WTC11 (cell line): ENCODE data around the gene TTYH1. TPM values are rescaled to one million over a fixed set of nuclear protein-coding genes. Genes with fewer than 3 reads are reported as not detected.

ENCODE experiments used
- ATF3 ChIP-seq: sonication (generic); formaldehyde crosslinking; conservative IDR thresholded peaks from 2 replicates; pipeline ENCODE4 v1.8.1; 2022; ENCODE audit warnings: mild to moderate bottlenecking, missing genetic modification reagents
- CREM ChIP-seq: sonication (generic); formaldehyde crosslinking; IDR thresholded peaks from 2 replicates; pipeline ENCODE4 v1.8.1; 2022; ENCODE audit warnings: mild to moderate bottlenecking, missing genetic modification reagents, moderate library complexity
- ELF4 ChIP-seq: sonication (generic); formaldehyde crosslinking; IDR thresholded peaks from 2 replicates; pipeline ENCODE4 v1.8.1; 2022; ENCODE audit warnings: low read depth, mild to moderate bottlenecking, moderate library complexity, missing genetic modification reagents
- FOXK1 ChIP-seq: sonication (generic); formaldehyde crosslinking; IDR thresholded peaks from 2 replicates; pipeline ENCODE4 v1.8.0; 2022; ENCODE audit warnings: mild to moderate bottlenecking, moderate library complexity, missing genetic modification reagents
- FOXP4 ChIP-seq: sonication (generic); formaldehyde crosslinking; IDR thresholded peaks from 2 replicates; pipeline ENCODE4 v1.8.0; 2022; ENCODE audit warnings: mild to moderate bottlenecking, missing genetic modification reagents
- GTF2I ChIP-seq: fragments of 250-450 bp; sonication (Bioruptor Pico); conservative IDR thresholded peaks from 2 replicates; pipeline ENCODE4 v1.4.0; 2021; ENCODE audit warnings: mild to moderate bottlenecking
- JUN ChIP-seq: sonication (generic); formaldehyde crosslinking; IDR thresholded peaks from 2 replicates; pipeline ENCODE4 v1.8.0; 2023; ENCODE audit warnings: mild to moderate bottlenecking, missing genetic modification reagents
- NFYB ChIP-seq: sonication (generic); formaldehyde crosslinking; conservative IDR thresholded peaks from 2 replicates; pipeline ENCODE4 v1.8.0; 2022; ENCODE audit warnings: low read depth, missing genetic modification reagents
- NR1H2 ChIP-seq: sonication (generic); formaldehyde crosslinking; IDR thresholded peaks from 2 replicates; pipeline ENCODE4 v1.9.0; 2021; ENCODE audit warnings: mild to moderate bottlenecking, moderate library complexity, missing genetic modification reagents
- NR2C2 ChIP-seq: sonication (generic); formaldehyde crosslinking; IDR thresholded peaks from 2 replicates; pipeline ENCODE4 v1.8.0; 2022; ENCODE audit warnings: mild to moderate bottlenecking, missing genetic modification reagents
- SMAD3 ChIP-seq: sonication (generic); formaldehyde crosslinking; IDR thresholded peaks from 2 replicates; pipeline ENCODE4 v1.8.0; 2022; ENCODE audit warnings: missing genetic modification reagents, mild to moderate bottlenecking, borderline replicate concordance
- SP1 ChIP-seq: sonication (generic); formaldehyde crosslinking; conservative IDR thresholded peaks from 2 replicates; pipeline ENCODE4 v1.8.1; 2022; ENCODE audit warnings: missing genetic modification reagents
- STAT6 ChIP-seq: sonication (generic); formaldehyde crosslinking; conservative IDR thresholded peaks from 2 replicates; pipeline ENCODE4 v1.8.1; 2023; ENCODE audit warnings: mild to moderate bottlenecking, low read depth, missing genetic modification reagents, moderate library complexity
- TEAD1 ChIP-seq: sonication (generic); formaldehyde crosslinking; IDR thresholded peaks from 2 replicates; pipeline ENCODE4 v1.8.0; 2022; ENCODE audit warnings: mild to moderate bottlenecking, missing genetic modification reagents
- TP53 ChIP-seq: sonication (generic); formaldehyde crosslinking; IDR thresholded peaks from 2 replicates; pipeline ENCODE4 v1.8.1; 2023; ENCODE audit warnings: mild to moderate bottlenecking, missing genetic modification reagents
- USF2 ChIP-seq: sonication (generic); formaldehyde crosslinking; IDR thresholded peaks from 2 replicates; pipeline ENCODE4 v1.8.1; 2023; ENCODE audit warnings: mild to moderate bottlenecking, missing genetic modification reagents, moderate library complexity
- ZNF423 ChIP-seq: fragments of 250-450 bp; sonication (Bioruptor Pico); IDR thresholded peaks from 2 replicates; pipeline ENCODE4 v2.1.2; 2022; ENCODE audit warnings: mild to moderate bottlenecking, moderate library complexity
- total RNA-seq: library from RNA; stranded (reverse); gene quantifications from 3 replicates; pipeline ENCODE4 v1.2.3, GENCODE V29; 2021
- TF ChIP-seq, protein P1 (sequence below): fragments of 250-450 bp; sonication (Bioruptor Pico); IDR thresholded peaks from 2 replicates; pipeline ENCODE4 v1.8.0; 2021; ENCODE audit warnings: mild to moderate bottlenecking
- TF ChIP-seq, protein P2 (sequence below): sonication (generic); formaldehyde crosslinking; IDR thresholded peaks from 2 replicates; pipeline ENCODE4 v1.8.0; 2022; ENCODE audit warnings: mild to moderate bottlenecking, missing genetic modification reagents
- TF ChIP-seq, protein P3 (sequence below): sonication (generic); formaldehyde crosslinking; IDR thresholded peaks from 2 replicates; pipeline ENCODE4 v1.8.0; 2023; ENCODE audit warnings: mild to moderate bottlenecking, missing genetic modification reagents
- TF ChIP-seq, protein P4 (sequence below): sonication (generic); formaldehyde crosslinking; IDR thresholded peaks from 2 replicates; pipeline ENCODE4 v1.8.0; 2022; ENCODE audit warnings: mild to moderate bottlenecking, missing genetic modification reagents
- TF ChIP-seq, protein P5 (sequence below): sonication (generic); formaldehyde crosslinking; IDR thresholded peaks from 2 replicates; pipeline ENCODE4 v1.8.1; 2022; ENCODE audit warnings: mild to moderate bottlenecking, moderate library complexity, missing genetic modification reagents
- TF ChIP-seq, protein P6 (sequence below): sonication (generic); formaldehyde crosslinking; IDR thresholded peaks from 2 replicates; pipeline ENCODE4 v1.8.1; 2022; ENCODE audit warnings: low read depth, missing genetic modification reagents, borderline replicate concordance

The TTYH1 gene
- total RNA-seq, 1 experiment from 2014 or later, result 37.1 TPM

DNA sequence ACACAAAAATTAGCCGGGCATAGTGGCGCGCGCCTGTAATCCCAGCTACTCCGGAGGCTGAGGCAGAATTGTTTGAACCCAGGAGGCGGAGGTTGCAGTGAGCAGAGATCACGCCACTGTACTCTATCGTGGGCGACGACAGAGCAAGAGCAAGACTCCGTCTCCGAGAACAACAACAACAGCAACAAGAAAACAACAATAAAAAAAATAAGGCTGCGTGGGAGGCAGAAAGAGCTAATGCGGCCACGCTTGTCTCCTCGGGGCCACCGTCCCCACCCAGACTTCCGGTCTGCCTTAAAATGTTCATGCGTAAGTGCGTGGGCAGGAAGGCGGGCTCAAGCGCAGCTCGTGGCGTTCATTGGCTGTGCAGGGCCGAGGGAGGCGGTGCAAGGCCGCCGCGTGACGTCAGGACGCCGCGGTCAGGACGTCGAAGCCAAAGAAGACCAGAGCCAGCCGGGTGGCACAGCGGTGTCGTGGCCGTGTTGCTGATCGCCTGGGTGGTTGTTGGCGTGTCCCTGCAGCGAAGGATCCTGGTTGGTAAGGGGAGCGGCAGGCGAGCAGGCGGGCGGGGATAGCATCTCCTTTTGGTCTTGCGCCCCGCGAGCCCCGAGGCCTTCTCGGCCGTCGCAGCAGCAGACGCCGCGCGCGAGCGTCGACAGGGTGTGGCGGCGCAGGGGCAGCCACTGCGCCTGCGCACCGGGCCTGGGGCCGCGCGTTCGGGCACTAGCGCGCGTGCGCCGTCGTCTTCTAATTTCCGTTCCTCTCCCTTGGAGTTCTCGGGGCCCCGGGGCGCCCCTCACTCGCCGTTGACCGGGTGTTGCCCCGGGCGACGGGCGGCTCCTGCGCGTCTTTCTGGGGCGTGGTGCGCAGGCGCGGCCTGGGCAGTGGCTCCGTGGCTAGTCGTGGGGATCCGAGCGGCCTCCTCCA, 33.8 kb downstream of the TTYH1 start, which contains the start of gene LENG8 (continued):
- TF ChIP-seq TP53 (CRISPR knock-in tag) (0 out of 2 replicates have a peak, but pooled peaks have one; percentile 54), FOXK1 (CRISPR knock-in tag) (peak; percentile 90), STAT6 (CRISPR knock-in tag) (no peak), SMAD3 (no peak), FOXP4 (CRISPR knock-in tag) (peak; percentile 96; the same call in 1 of the 2 replicates), USF2 (peak; percentile 60), ATF3 (CRISPR knock-in tag) (no peak), JUN (peak; percentile 56; the same call in 1 of the 2 replicates), TEAD1 (peak; percentile 84), NFYB (peak; percentile 91), NR2C2 (CRISPR knock-in tag) (peak; percentile 48; the same call in 1 of the 2 replicates), ELF4 (CRISPR knock-in tag) (no peak), SP1 (CRISPR knock-in tag) (peak; percentile 90), NR1H2 (CRISPR knock-in tag) (no peak), GTF2I (CRISPR knock-in tag) (no peak), ZNF423 (CRISPR knock-in tag) (no peak), CREM (peak; percentile 81; the same call in 1 of the 2 replicates)
- TF ChIP-seq, protein P1, sequence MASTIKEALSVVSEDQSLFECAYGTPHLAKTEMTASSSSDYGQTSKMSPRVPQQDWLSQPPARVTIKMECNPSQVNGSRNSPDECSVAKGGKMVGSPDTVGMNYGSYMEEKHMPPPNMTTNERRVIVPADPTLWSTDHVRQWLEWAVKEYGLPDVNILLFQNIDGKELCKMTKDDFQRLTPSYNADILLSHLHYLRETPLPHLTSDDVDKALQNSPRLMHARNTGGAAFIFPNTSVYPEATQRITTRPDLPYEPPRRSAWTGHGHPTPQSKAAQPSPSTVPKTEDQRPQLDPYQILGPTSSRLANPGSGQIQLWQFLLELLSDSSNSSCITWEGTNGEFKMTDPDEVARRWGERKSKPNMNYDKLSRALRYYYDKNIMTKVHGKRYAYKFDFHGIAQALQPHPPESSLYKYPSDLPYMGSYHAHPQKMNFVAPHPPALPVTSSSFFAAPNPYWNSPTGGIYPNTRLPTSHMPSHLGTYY (CRISPR knock-in tag), result no peak
- TF ChIP-seq, protein P2, sequence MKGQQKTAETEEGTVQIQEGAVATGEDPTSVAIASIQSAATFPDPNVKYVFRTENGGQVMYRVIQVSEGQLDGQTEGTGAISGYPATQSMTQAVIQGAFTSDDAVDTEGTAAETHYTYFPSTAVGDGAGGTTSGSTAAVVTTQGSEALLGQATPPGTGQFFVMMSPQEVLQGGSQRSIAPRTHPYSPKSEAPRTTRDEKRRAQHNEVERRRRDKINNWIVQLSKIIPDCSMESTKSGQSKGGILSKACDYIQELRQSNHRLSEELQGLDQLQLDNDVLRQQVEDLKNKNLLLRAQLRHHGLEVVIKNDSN, result peak; percentile 69; the same call in 1 of the 2 replicates
- TF ChIP-seq, protein P3, sequence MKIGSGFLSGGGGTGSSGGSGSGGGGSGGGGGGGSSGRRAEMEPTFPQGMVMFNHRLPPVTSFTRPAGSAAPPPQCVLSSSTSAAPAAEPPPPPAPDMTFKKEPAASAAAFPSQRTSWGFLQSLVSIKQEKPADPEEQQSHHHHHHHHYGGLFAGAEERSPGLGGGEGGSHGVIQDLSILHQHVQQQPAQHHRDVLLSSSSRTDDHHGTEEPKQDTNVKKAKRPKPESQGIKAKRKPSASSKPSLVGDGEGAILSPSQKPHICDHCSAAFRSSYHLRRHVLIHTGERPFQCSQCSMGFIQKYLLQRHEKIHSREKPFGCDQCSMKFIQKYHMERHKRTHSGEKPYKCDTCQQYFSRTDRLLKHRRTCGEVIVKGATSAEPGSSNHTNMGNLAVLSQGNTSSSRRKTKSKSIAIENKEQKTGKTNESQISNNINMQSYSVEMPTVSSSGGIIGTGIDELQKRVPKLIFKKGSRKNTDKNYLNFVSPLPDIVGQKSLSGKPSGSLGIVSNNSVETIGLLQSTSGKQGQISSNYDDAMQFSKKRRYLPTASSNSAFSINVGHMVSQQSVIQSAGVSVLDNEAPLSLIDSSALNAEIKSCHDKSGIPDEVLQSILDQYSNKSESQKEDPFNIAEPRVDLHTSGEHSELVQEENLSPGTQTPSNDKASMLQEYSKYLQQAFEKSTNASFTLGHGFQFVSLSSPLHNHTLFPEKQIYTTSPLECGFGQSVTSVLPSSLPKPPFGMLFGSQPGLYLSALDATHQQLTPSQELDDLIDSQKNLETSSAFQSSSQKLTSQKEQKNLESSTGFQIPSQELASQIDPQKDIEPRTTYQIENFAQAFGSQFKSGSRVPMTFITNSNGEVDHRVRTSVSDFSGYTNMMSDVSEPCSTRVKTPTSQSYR, result peak; percentile 62; the same call in 1 of the 2 replicates
- TF ChIP-seq, protein P4, sequence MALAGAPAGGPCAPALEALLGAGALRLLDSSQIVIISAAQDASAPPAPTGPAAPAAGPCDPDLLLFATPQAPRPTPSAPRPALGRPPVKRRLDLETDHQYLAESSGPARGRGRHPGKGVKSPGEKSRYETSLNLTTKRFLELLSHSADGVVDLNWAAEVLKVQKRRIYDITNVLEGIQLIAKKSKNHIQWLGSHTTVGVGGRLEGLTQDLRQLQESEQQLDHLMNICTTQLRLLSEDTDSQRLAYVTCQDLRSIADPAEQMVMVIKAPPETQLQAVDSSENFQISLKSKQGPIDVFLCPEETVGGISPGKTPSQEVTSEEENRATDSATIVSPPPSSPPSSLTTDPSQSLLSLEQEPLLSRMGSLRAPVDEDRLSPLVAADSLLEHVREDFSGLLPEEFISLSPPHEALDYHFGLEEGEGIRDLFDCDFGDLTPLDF (CRISPR knock-in tag), result 0 out of 2 replicates have a peak, but pooled peaks have one; percentile 51
- TF ChIP-seq, protein P5, sequence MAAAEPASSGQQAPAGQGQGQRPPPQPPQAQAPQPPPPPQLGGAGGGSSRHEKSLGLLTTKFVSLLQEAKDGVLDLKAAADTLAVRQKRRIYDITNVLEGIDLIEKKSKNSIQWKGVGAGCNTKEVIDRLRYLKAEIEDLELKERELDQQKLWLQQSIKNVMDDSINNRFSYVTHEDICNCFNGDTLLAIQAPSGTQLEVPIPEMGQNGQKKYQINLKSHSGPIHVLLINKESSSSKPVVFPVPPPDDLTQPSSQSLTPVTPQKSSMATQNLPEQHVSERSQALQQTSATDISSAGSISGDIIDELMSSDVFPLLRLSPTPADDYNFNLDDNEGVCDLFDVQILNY (CRISPR knock-in tag), result 0 out of 2 replicates have a peak, but pooled peaks have one; percentile 25
- TF ChIP-seq, protein P6, sequence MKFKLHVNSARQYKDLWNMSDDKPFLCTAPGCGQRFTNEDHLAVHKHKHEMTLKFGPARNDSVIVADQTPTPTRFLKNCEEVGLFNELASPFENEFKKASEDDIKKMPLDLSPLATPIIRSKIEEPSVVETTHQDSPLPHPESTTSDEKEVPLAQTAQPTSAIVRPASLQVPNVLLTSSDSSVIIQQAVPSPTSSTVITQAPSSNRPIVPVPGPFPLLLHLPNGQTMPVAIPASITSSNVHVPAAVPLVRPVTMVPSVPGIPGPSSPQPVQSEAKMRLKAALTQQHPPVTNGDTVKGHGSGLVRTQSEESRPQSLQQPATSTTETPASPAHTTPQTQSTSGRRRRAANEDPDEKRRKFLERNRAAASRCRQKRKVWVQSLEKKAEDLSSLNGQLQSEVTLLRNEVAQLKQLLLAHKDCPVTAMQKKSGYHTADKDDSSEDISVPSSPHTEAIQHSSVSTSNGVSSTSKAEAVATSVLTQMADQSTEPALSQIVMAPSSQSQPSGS, result no peak
